ENCODE measurements around the gene GPC6.

Gene GPC6

GRCh38 chr13:93268327-93269028 lies 41.9 kb downstream of the GPC6 start:
- DNase-seq, result no peak

- DNase-seq, result no peak
These were observed 44.4 kb downstream of the GPC6 start for GRCh38 chr13:93270769-93271742.

GRCh38 chr13:93279982-93280381 lies 53.4 kb downstream of the GPC6 start:
- no peak for DNase-seq

- DNase-seq, result no peak
These were observed 54.1 kb downstream of the GPC6 start for GRCh38 chr13:93280688-93281087.

GRCh38 chr13:93283255-93283654 lies 56.6 kb downstream of the GPC6 start:
- DNase-seq, result no peak

- no peak for DNase-seq
These were observed 57.5 kb downstream of the GPC6 start for GRCh38 chr13:93284064-93284463.

- no peak for DNase-seq
These were observed 59.4 kb downstream of the GPC6 start for GRCh38 chr13:93286047-93286446.

GRCh38 chr13:93289053-93289452 lies 62.4 kb downstream of the GPC6 start:
- no peak for DNase-seq

- no peak for DNase-seq
These were observed 63.2 kb downstream of the GPC6 start for GRCh38 chr13:93289842-93290241.

- no peak for DNase-seq
These were observed 63.9 kb downstream of the GPC6 start for GRCh38 chr13:93290503-93290902.

- no peak for DNase-seq
These were observed 65.8 kb downstream of the GPC6 start for GRCh38 chr13:93292366-93292765.

GRCh38 chr13:93293710-93294109 lies 67.1 kb downstream of the GPC6 start:
- no peak for DNase-seq

GRCh38 chr13:93296584-93296983 lies 70.0 kb downstream of the GPC6 start:
- no peak for DNase-seq

GRCh38 chr13:93298713-93299112 lies 72.1 kb downstream of the GPC6 start:
- DNase-seq, result no peak

GRCh38 chr13:93304134-93304533 lies 77.5 kb downstream of the GPC6 start:
- DNase-seq, result no peak

GRCh38 chr13:93304868-93305613 lies 78.4 kb downstream of the GPC6 start:
- no peak for DNase-seq

GRCh38 chr13:93305886-93306285 lies 79.3 kb downstream of the GPC6 start:
- no peak for DNase-seq

GRCh38 chr13:93307136-93307535 lies 80.5 kb downstream of the GPC6 start:
- DNase-seq, result no peak

GRCh38 chr13:93307651-93308050 lies 81.0 kb downstream of the GPC6 start:
- DNase-seq, result no peak

- no peak for DNase-seq
These were observed 83.4 kb downstream of the GPC6 start for GRCh38 chr13:93309886-93310523.

GRCh38 chr13:93316841-93317240 lies 90.2 kb downstream of the GPC6 start:
- DNase-seq, result no peak

All from amygdala (tissue), 56 donors.